OCI-M2 (cell line): ENCODE data around the gene COX20.
"Not testable (repeated sequence)": the region's sequence is repeated elsewhere in the genome, so short reads cannot be mapped to it uniquely, and the experiment has no call there.

Source experiments
- DNase-seq: peaks from one replicate; lab custom pipeline; 2025; ENCODE audit not compliant: unreplicated experiment; lab: John Stamatoyannopoulos, UW

Gene COX20

DNA sequence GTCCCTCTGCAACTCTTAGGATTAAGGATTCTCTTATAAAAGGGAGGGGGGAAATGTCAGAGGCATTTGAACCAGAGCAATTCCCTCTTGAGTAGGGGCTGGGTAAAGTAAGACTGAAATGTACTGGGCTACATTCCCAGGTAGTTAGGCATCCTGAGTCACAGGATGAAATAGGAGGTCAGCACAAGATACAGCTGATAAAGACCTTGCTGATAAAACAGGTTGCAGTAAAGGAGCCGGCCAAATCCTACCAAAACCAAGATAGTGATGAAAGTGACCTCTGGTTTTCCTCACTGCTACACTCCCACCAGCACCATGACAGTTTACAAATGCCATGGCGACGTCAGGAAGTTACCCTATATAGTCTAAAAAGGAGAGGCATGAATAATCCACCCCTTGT is 14.3 kb upstream of the COX20 start:
- DNase-seq = no peak

DNA sequence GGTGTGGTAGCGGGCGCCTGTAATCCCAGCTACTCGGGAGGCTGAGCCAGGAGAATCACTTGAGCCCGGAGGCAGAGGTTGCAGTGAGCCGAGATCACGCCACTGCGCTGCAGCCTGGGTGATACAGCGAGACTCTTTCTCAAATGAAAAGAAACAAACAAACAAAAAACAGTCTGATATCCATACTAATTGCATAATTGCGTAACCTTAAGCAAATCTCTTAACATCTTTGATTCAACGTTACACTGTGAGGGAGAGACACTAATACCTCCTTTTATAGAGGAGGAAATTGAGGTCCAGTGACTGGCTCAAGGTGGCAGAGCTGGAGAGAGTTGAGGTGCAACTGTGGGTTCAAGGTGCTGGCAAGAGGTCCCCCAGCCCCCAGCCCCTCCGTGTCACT is 12.6 kb upstream of the COX20 start:
- DNase-seq = no peak

DNA sequence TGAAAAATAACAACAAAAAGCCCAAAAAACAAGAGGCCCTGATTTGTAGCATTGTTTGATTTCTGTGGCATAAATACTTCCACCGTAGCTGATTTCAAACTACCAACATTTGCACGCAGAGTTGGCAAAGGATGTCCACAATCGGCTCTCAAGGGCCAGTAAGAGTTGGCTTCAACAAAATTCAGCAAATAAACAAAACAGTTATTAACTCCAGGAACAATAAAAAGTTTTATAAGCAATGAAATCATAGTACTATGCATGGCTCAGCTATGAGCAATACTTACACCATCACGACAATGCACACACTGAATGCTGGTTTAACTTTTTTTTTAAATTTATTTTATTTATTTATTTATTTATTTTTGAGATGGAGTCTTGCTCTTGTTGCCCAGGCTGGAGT is 8.7 kb upstream of the COX20 start:
- no peak for DNase-seq

DNA sequence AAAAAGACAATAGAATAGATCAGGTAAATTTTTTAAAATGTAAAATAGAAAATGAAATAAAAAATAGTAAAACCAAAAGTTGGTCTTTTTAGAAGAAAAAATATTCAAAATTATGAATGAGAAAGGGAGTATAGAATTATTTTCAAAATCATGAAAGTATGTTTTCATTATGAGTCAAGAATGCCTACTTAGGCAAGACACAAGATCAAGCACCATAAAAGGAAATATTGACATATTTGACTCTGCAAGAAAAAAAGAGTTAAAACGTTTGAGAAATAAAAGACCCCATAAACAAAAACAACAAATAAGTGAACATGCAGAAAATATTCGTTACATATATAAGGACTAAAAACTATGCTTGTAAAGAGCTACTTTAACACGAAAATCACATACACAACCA is 4.8 kb upstream of the COX20 start:
- no peak for DNase-seq

DNA sequence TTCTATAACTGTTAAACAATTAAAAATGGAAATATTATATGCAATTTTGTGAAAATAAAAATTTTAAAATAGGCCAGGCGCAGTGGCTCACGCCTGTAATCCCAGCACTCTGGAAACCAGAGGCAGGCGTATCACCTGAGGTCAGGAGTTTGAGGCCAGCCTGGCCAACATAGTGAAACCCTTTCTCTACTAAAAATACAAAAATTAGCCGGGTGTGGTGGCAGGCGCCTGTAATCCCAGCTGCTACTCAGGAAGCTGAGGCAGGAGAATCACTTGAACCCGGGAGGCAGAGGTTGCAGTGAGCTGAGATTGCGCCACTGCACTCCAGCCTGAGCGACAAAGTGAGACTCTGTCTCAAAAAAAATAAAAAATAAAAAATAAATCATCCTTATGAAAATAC is 2.2 kb upstream of the COX20 start:
- not testable (repeated sequence) for DNase-seq

DNA sequence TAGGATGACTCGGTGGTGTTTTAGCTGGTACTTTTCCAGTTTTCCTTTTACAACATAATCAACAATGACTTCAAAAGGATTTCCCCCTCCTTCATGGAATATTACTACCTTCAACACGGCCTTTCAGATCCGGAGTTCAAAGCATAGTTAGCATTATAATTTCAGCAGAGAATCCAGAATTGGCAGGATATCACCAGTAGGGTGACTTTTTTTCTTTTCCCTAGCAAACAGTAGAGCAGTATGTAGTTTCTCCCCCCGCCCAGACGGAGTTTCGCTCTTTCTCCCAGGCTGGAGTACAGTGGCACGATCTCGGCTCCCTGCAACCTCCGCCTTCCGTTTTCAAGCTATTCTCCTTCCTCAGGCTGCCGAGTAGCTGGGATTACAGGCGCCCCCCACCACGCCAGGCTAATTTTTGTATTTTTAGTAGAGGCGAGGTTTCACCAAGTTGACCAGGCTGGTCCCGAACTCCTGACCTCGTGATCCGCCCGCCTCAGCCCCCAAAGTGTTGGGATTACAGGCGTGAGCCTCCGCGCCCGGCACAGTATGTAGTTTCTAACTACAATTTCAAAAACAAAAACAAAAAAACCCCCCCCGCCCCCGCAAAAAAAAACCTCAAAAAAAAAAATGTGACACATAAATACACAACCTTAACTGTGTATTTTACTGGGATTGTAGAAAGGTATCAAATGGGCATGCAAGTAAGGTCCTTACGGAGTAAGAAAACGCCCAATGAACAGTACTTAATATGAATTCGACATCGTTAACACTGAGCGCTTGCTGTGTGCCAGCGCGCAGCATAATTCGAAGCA is 1.5 kb upstream of the COX20 start:
- no peak for DNase-seq

DNA sequence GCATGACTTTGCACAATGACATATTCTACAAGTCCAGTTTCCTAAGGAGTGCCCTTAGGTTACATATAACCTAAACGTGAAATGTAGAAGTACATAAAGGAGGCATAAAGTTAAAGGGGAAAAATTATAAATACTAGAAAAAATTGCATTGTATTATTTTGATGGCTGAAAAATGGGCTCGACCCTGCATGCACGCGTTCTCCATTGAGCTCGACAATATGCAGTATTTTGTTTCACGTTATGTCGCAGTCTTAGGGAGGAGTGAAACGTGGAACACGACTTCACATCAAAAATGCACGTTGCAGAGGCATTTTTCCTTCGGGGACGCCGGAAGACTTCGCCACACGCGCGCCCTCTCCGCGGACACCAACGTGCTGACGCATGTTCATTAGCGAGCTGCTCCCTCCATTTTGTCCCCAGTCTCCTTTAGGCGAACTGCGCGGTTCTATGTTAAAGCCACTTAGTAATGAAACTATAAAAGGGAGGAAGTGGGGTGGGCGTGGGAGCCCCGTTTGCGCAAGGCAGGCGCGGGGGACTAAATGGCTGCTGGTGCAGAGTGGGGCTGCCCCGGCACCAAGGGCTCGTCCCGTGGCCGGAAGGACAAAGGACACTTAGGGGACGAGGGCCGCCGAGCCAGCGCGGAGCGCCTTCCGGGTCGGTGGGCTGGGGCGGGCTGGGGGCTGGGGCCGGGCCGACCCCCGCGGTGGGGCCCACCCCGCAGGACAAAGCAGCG is 749 bp upstream of the COX20 start:
- DNase-seq = no peak

DNA sequence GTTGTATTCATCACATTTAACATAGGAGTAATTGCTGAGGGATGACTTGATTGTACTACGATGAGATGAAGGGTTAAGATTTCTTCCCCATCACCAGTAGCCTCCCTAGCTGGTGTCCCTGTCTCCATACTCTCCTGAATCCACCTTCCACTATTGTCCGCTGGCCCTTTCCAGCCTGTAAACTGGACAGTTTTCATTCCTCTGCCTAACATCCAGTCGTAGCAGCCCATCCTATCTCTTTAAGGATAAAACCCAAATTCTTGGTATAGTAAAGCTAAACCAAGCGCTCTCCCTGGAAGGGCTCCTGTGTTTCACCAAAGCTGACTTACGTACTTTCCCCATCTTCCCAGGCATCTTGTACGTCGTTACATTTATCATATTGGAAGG is 670 bp downstream of the COX20 start:
- DNase-seq = no peak

DNA sequence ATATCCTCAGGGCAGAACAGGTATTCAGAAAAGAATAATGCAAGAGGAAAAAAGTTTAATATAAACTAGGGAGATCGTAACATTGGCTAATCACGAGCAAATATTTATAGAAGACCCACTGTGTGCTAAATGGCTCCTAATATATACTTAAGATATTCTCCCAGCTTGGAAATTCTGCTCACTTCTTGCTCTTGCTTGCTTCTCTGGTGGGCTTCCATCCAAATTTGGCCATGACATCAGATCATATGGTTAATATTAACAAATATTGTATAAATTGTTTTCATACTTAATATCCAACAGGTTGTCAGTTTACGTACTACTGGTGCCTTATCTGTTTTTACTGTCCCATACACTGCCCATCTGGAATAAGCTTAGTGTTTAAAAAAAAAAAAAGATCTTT is 1.1 kb downstream of the COX20 start:
- no peak for DNase-seq

DNA sequence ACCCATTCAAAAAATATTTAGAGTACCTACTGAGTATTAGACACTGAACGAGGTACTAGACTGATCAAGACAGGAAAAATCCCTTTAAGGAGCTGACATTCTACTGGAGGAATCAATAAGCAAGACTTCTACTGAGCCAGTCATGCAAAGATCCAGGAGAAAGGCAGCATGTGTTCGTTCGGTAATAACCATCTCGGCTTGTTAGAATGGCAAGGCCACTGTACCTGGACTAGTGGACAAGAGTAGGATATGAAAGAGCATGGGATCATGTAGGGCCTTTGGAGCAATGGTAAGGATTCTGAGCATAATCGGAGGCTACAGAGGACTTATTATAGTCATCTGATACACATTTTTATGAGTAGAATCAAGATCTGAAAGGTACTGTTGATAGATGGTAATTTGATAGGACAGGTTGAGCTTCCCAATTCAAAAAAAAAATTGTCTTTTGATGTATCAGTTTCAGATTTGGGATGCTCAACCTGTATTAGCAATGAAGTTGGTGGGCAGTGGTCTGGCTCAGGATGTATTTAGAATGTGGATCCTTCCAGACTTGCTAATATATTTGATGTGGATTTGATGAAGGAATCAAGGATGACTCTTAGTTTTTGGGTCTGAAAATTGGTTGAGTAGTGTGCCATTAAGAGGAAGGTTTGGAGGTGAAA is 2.3 kb downstream of the COX20 start:
- DNase-seq = no peak

DNA sequence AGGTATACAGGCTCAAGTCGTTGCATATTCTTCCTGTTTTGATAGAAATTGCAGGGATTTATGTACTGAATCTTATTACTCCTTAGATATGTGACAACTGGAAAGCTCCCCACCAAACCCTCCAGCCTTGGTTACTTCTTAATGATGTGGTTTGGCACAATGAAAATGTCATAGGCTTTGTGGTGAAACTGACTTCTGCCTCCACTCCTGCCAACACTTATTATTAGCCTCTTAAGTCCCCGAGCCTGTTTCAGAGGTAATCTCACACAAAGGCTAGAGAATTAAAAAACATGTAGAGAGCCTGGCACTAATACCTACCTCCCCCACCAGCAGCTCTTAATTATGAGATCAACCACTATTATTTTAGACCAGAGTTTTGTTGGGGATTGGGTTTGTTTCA is 4.2 kb downstream of the COX20 start:
- no peak for DNase-seq

DNA sequence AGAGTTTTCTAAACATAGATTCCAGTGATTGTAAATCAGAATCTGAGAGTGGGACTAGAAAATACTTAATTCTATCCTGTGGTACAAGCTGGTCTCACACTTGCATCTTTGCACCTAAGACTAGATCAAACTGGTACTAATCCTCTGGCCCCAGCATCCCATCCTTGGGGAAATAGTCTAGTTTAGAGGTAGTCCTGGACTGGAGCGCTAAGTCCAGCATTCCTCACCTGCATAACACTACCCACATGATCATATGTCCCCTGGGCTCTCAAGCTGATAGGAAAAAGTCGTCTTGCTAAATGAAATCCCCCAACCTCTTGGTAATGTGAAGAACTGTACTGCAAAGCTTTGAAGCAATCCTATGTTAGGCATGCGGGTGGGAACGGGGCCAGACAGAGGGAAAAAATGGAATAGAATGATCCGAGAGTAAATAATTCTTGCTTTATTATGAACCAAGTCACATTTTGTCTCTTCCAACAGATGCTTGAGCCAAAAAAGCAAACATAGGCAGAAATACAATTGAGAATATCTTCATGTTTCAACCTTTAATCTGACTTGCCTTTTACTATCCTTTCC is 4.8 kb downstream of the COX20 start:
- no peak for DNase-seq

DNA sequence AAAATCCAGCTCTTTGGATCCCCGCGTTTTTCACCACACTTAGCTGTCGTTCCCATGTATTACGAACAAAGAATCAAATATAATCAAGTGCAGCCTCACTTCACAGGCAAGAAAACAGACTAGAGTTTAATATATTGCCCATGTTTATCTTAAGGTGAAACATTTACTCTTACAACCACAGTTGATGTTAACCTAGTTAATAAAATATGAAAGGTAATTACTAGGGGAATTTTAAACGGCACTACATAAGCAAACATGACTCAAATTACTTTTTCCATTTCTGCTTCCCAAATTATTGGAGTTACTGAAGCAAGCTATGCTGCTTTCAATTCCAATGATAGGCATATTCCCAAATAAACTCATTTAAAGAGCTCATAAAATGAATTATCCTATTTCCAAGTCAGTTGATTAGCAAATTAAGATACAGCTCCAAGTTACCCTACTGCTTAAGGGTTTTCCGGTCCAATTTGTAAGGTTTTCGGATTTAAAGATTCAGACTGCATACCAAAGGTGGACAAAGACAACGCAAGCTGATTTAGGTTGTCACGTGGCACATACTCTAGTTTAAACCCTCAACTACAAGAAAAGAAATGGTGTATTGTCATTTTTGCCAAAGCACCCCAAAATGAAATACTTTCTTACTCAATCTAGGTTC is 5.9 kb downstream of the COX20 start:
- DNase-seq = no peak

DNA sequence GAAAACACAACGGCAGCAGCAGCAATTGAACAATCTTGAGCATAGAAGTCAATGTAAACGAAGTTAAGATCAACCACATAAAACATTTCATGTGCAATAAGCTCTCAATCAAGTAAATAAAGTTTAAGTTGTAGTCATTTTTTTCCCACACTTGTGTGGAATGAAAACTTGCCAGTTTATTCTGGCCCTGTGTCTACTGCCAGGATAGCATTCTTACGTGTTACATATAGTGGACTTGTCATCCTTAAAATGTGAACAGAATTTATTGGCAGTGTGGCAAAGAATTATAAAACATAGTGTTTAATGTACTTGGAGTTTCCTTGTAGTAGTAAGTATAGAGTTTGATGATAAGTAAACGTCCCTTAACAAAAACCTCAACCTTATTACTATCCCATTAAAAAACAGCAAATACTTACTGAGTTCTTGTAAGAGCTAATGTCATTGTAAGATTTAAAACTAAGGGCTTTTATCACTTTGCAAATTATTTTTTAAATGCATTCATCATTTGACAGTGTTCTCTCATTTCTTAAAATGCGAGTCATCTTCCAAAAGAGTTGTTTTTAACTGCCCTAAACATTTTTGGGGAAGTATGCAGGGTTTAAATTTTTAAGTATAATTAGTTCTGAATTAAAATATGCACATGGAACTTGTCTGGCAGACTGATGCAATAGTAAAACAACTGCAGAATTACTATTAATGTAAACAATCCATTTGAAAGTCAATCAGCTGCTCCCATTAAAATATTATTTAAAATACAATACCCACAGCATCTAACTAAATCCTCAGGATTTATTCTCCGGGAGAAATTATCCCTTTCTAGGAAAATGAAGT is 7.9 kb downstream of the COX20 start:
- no peak for DNase-seq

DNA sequence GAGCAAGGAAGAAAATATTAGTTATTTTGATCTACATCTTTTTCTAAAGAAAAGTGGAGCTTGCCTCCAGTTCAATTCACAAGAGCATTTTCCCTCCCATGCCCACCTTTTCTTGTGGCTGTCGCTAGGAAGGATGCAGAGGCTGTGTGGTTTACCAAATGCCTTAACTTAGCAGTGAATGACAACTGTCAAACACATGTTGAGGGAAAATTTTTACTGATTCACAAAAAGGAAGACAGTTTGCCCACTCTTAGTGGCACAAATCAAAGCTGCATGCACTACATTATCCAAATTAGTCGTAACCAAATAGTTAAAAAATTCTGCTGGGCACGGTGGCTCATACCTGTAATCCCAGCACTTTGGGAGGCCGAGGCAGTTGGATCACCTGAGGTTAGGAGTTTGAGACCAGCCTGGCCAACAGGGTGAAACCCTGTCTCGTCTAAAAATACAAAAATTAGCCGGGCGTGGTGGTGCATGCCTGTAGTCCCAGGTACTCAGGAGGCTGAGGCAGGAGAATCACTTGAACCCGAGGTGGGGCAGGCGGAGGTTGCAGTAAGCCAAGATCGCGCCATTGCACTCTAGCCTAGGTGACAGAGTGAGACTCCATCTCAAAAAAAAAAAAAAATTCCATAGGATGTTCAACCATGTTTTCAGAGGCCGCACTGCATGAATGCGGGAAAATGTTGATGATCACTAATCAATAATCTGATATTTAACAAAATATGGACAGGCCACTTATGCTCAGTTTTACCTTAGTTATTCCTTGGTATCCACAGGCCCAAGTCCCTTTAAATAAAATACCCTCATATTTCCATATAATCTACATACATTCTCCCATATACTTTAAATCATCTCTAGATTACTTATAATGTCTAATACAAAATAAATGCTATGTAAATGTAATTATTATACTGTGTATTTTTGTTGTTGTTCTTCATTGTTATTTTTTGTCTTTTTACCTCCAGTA is 9.0 kb downstream of the COX20 start:
- no peak for DNase-seq

DNA sequence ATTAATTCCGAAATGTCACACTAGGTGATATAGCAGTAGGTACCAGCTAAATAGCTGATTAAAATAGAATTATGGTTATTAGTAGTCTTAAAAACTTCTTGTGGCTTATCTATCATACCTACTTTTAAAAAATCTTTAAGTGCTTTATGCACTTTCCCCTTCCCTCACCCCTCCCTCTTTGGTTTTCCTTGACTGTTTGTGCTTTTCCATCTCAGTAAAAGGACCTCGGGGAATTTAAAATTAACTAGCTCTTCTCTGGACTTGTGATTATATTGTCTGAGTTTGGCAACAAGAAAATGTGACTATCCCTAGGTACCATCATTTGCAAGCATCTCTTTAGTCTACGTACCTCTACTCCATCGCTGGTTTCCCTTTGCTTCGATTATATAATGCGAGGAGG is 11.2 kb downstream of the COX20 start:
- no peak for DNase-seq

DNA sequence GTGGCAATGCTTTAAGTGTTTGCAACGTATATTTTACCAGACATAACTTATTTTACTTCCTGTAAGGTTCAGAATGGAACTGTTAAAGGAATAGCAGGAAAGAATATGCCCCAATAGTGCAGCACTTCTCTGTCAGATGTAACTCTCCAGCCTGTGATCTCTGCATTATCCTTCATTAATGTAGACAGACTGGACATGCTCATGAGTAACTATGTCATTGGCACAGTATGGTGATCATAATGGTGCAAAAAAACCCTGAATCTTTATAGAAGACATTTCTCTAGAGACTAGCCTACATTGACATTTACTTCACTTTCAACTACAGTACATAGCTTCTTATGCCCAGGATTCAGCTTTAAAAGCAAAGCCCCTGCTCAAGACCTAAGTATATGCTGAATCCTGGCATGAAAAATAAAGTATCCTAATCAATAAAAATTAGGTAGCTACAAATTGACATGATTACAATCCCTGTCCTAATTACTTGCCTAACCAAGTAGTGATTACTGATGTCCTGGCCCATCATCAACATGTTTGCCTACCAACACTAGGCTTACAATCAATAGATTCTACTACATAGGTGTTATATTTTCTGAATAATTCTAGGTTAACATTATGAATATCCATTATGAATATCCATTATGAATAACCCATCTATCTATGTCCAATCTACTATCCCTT is 13.9 kb downstream of the COX20 start:
- DNase-seq = no peak

DNA sequence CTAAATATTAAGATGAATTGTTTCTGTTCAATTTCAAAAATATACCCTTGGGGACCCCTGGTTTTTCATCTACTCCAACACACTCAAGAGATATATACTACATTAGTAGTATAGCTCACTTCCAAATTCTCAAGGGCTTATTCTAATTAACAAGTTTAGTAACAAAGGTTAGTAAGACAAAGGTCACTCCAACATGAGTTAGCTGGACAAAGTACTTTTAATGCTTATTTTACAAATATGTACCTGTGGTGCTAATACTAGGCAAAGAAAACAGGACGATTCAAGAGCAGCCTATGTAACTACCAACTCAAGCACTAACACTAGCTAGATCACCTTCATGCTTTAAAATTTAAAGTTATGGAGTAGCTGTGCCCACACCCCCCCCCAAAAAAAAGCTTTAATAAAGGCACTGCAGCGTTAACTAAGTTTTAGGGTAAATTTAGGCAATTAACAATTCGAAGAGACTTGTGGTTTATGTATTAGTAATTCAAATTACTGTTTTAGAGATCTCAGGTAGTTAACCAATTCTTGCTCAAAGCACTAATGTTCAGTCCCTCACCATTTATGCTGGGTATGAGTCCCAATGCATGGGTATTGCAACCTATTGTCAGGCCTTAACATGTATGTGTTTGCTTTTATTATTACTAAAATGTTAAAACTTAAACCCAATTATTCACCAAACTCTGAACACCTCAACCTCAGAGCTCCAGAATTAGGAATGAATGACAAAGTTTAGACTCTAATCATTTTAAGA is 14.8 kb downstream of the COX20 start:
- DNase-seq = no peak
